Measurements from ENCODE around the gene TGFBR2.

The TGFBR2 gene

DNA sequence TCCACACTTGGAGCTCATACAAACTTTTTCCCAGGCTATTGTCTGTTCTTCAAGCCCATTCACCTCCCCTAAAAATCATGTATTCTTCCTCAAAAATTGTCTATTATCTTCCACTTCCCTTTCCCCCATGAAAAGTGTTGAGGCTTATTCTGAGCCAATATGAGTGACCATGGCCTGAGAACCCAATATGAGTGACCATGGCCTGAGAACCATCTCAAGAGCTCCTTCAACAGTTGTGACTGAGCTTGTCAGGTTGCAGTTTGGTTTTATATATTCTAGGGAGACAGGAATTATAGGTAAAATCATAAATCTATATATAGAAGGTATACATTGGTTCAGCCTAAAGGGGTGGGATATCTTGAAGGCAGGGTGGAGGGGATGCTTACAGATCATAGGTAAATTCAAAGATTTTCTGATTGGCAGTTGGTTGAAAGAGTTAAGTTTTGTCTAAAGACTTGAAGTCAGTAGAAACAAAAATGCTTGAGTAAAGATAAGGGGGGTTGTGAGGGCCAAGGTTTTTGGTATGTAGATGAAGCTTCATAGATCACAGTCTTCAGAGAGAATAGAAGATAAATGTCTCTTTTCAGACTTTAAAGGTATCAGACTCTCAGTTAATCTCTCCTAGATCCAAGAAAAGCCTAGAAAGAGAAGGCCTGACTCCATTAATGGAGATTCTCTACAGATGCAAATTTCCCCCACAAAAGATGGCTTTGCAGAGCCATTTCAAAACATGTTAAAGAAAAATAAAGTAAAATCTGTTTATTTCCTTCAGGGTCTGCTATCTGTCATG lies 95.8 kb downstream of the TGFBR2 start:
- TF ChIP-seq, protein P1, sequence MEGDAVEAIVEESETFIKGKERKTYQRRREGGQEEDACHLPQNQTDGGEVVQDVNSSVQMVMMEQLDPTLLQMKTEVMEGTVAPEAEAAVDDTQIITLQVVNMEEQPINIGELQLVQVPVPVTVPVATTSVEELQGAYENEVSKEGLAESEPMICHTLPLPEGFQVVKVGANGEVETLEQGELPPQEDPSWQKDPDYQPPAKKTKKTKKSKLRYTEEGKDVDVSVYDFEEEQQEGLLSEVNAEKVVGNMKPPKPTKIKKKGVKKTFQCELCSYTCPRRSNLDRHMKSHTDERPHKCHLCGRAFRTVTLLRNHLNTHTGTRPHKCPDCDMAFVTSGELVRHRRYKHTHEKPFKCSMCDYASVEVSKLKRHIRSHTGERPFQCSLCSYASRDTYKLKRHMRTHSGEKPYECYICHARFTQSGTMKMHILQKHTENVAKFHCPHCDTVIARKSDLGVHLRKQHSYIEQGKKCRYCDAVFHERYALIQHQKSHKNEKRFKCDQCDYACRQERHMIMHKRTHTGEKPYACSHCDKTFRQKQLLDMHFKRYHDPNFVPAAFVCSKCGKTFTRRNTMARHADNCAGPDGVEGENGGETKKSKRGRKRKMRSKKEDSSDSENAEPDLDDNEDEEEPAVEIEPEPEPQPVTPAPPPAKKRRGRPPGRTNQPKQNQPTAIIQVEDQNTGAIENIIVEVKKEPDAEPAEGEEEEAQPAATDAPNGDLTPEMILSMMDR (IDR thresholded peaks at IDR 0.05; ENCODE audit: low read depth, low read length, missing control alignments) = no peak
- DNase-seq (ENCODE audit: low read depth) = no peak
- no peak overlapping the region for H3K4me3 ChIP-seq (ENCODE audit: low read depth, low read length)

DNA sequence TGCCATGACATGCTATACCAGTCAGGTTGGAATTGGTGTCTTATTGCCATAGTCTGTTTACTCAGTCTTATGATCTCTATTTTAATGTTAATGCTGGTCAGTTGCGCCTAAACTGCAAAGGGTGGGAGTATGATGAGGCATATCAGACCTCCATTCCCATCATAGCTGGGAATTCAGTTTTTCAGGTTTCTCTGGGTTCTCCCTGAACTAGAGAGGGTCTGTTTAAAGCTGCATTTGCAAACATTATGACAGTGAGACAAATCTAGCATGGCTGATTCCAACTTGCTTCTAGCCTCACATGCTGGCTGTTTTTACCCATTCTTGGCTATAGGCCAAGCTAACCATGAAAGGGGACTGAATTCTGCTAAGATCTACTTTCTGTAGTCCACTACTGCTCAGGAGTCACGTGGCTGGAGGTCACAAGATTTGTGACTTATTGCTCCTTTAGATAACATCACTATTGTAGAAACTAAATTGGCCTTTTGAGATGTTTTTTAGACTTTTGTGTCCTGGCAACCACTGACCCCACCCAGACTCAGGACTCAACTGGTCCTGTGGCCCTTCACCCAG lies 96.5 kb downstream of the TGFBR2 start:
- no peak for DNase-seq (ENCODE audit: low read depth)
- no peak overlapping the region for H3K4me3 ChIP-seq (ENCODE audit: low read depth, low read length)
- TF ChIP-seq, protein P1 (IDR thresholded peaks at IDR 0.05; ENCODE audit: low read depth, low read length, missing control alignments) = no peak

DNA sequence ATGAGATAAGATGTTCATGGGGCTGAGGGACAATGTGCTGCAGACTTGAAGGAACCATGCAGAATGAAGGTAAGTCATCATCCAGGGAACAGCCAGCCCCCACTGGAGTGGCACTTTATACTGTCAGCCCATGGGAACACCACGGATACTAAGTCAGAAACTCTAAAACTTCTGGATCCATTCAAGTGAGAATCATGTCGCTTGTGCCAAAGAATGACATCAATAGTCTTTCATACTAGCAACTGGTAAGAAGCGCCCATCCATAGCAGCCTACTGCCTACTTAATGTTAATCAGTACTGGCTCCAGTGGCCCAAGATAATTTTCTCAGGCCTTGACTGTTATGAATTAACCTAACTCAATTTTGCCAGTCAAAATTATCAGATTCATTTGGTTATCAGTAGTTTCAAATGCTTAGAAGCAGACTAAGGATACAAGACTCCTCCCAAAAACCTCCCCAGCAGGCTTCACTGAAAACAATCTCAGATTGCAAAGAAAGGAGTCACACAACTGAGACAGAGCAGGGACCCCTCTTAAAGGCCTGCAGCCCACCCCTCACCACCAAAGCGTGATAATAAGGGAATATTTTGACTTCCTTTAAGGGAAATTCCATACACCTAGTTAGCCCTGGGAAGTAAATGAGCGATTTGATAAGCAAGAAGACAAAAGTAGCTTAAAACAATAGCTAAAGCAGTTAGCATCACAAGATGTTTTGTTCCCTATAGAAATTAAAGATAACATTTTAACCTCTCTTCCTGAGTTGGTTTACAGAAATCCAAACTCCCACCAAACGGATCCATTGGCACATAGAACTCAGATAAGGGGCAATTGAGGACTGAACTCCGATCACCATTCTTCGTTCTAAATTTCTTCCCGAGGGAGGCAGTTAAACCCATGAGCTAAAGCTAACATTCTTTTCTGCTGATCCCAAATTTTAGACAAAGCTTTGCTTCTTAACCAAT lies 98.8 kb downstream of the TGFBR2 start:
- TF ChIP-seq, protein P1 (IDR thresholded peaks at IDR 0.05; ENCODE audit: low read depth, low read length, missing control alignments) = no peak
- H3K4me3 ChIP-seq (ENCODE audit: low read depth, low read length) = no peak overlapping the region
- DNase-seq (ENCODE audit: low read depth) = no peak

DNA sequence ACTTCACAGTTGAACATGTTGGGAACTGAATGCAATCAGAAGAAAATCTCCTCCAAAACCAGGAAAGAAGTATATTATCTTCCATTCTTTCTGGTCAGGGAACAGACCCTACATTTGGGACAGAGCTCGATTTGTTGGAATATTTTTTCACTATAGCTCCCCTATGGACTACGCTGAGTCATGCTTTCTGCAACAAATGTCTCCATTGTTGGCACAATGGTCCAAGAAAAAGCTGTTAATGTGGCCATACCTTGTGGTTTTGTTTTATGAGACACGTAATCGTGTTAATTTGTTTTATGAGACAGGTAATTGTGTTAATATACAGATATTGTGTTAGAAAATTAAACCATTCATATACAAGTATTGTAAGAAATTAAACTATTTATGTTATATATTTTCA lies 101.4 kb downstream of the TGFBR2 start:
- DNase-seq (ENCODE audit: low read depth) = no peak
- TF ChIP-seq, protein P1 (IDR thresholded peaks at IDR 0.05; ENCODE audit: low read depth, low read length, missing control alignments) = no peak
- H3K4me3 ChIP-seq (ENCODE audit: low read depth, low read length) = no peak overlapping the region

DNA sequence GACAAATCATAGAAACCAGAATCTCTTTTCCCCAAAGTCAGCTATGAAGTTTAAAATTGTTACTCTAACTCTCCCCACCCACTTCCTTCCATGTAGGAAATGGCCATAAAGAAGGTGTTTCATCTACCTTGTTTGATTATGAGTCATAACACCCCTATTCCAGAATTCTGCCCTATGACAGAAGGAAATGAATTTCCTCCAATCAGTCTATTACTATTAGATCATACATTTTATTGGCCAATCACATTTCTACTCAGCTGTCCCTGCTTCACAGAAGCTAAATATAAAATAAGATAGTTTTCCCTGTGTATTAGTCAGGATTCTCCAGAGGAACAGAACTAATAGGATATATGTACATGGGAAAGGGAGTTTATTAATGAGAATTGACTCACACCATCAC lies 102.1 kb downstream of the TGFBR2 start:
- TF ChIP-seq, protein P1 (IDR thresholded peaks at IDR 0.05; ENCODE audit: low read depth, low read length, missing control alignments) = no peak
- H3K4me3 ChIP-seq (ENCODE audit: low read depth, low read length) = no peak overlapping the region
- DNase-seq (ENCODE audit: low read depth) = no peak

DNA sequence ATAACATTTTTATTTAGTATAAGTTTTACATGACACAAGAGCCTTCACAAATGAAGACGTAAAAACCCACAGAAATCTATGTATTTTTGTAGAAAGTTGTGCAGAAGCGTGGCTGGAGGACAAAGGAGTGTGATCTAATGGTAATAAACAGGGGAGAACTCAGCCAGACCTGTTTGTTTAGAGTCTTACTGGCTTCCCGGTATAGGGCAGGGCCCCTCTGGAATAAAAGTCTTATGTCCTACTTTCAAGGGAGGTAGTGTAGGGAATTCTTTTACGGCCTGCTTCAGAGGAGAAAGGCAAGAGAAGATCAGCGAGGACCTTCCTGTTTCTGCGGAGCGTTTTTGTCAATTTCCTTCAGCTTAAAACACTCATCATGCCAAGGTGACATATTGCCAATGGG lies 103.6 kb downstream of the TGFBR2 start:
- TF ChIP-seq, protein P1 (IDR thresholded peaks at IDR 0.05; ENCODE audit: low read depth, low read length, missing control alignments) = no peak
- no peak for DNase-seq (ENCODE audit: low read depth)
- no peak overlapping the region for H3K4me3 ChIP-seq (ENCODE audit: low read depth, low read length)
